ENCODE results near the gene FOXP4.
"Not testable (repeated sequence)": the region's sequence is repeated elsewhere in the genome, so short reads cannot be mapped to it uniquely, and the experiment has no call there.

Gene FOXP4

GRCh38 chr6:41596807-41597206 lies 50.6 kb downstream of the FOXP4 start:
- no peak for DNase-seq (ENCODE audit: low read depth in 2 of 2, low spot score in 1 of 2)

GRCh38 chr6:41597246-41598000 lies 51.2 kb downstream of the FOXP4 start:
- DNase-seq (ENCODE audit: low read depth in 2 of 2, low spot score in 1 of 2): no peak

GRCh38 chr6:41598670-41599014 lies 52.5 kb downstream of the FOXP4 start:
- DNase-seq (ENCODE audit: low read depth in 2 of 2, low spot score in 1 of 2): no peak

- DNase-seq (ENCODE audit: low read depth in 2 of 2, low spot score in 1 of 2): no peak
These were observed 53.1 kb downstream of the FOXP4 start for GRCh38 chr6:41599015-41599851.

GRCh38 chr6:41599852-41600445 lies 53.8 kb downstream of the FOXP4 start:
- DNase-seq (ENCODE audit: low read depth in 2 of 2, low spot score in 1 of 2): no peak

- DNase-seq (ENCODE audit: low read depth in 2 of 2, low spot score in 1 of 2): no peak
These were observed 54.5 kb downstream of the FOXP4 start for GRCh38 chr6:41600499-41601247.

GRCh38 chr6:41601248-41601549 lies 55.0 kb downstream of the FOXP4 start:
- no peak for DNase-seq (ENCODE audit: low read depth in 2 of 2, low spot score in 1 of 2)

- DNase-seq (ENCODE audit: low read depth in 2 of 2, low spot score in 1 of 2): no peak
These were observed 56.2 kb downstream of the FOXP4 start for GRCh38 chr6:41602422-41602743.

GRCh38 chr6:41602864-41603608 lies 56.9 kb downstream of the FOXP4 start:
- peak; percentile 39 to 50 for DNase-seq (ENCODE audit: low read depth in 2 of 2, low spot score in 1 of 2)

- no peak for DNase-seq (ENCODE audit: low read depth in 2 of 2, low spot score in 1 of 2)
These were observed 57.8 kb downstream of the FOXP4 start for GRCh38 chr6:41604006-41604405.

GRCh38 chr6:41605649-41606048 lies 59.5 kb downstream of the FOXP4 start:
- DNase-seq (ENCODE audit: low read depth in 2 of 2, low spot score in 1 of 2): no peak

GRCh38 chr6:41607036-41607435 lies 60.9 kb downstream of the FOXP4 start:
- DNase-seq (ENCODE audit: low read depth in 2 of 2, low spot score in 1 of 2): no peak

- DNase-seq (ENCODE audit: low read depth in 2 of 2, low spot score in 1 of 2): no peak
These were observed 61.6 kb downstream of the FOXP4 start for GRCh38 chr6:41607736-41608135.

- no peak for DNase-seq (ENCODE audit: low read depth in 2 of 2, low spot score in 1 of 2)
These were observed 62.4 kb downstream of the FOXP4 start for GRCh38 chr6:41608443-41609151.

- DNase-seq (ENCODE audit: low read depth in 2 of 2, low spot score in 1 of 2): no peak
These were observed 68.5 kb downstream of the FOXP4 start for GRCh38 chr6:41614715-41615114.

GRCh38 chr6:41615311-41615710 lies 69.1 kb downstream of the FOXP4 start:
- no peak for DNase-seq (ENCODE audit: low read depth in 2 of 2, low spot score in 1 of 2)

GRCh38 chr6:41618598-41618997 lies 72.4 kb downstream of the FOXP4 start:
- no peak for DNase-seq (ENCODE audit: low read depth in 2 of 2, low spot score in 1 of 2)

- not testable (repeated sequence) for DNase-seq (ENCODE audit: low read depth in 2 of 2, low spot score in 1 of 2)
These were observed 73.0 kb downstream of the FOXP4 start for GRCh38 chr6:41619193-41619592.

- DNase-seq (ENCODE audit: low read depth in 2 of 2, low spot score in 1 of 2): no peak
These were observed 75.2 kb downstream of the FOXP4 start for GRCh38 chr6:41621367-41621766.

GRCh38 chr6:41621802-41622201 lies 75.6 kb downstream of the FOXP4 start:
- DNase-seq (ENCODE audit: low read depth in 2 of 2, low spot score in 1 of 2): no peak
